Glutamatergic neuron (in vitro differentiated cells): ENCODE results near the gene DERA. TPM values are rescaled to one million over a fixed set of nuclear protein-coding genes. Genes with fewer than 3 reads are reported as not detected.
"Not testable (repeated sequence)": the region's sequence is repeated elsewhere in the genome, so short reads cannot be mapped to it uniquely, and the experiment has no call there.

Experiments
- DNase-seq: peaks from one replicate; pipeline ENCODE4 v3.0.0; 2022
- H3K27ac Mint-ChIP-seq: one replicate; pipeline ENCODE4 v1.8.0; 2020; ENCODE audit warnings: mild to moderate bottlenecking, mixed read lengths, inconsistent platforms; ENCODE audit not compliant: unreplicated experiment
- H3K27me3 Mint-ChIP-seq: one replicate; pipeline ENCODE4 v1.8.0; 2020; ENCODE audit warnings: mild to moderate bottlenecking, moderate library complexity, mixed read lengths, inconsistent platforms; ENCODE audit not compliant: unreplicated experiment
- H3K36me3 Mint-ChIP-seq: one replicate; pipeline ENCODE4 v1.8.0; 2020; ENCODE audit warnings: mild to moderate bottlenecking, mixed read lengths, inconsistent platforms; ENCODE audit not compliant: unreplicated experiment
- H3K4me1 Mint-ChIP-seq: one replicate; pipeline ENCODE4 v1.8.0; 2020; ENCODE audit warnings: mild to moderate bottlenecking, low read depth, mixed read lengths, inconsistent platforms; ENCODE audit not compliant: unreplicated experiment
- H3K4me3 Mint-ChIP-seq: one replicate; pipeline ENCODE4 v1.8.0; 2020; ENCODE audit warnings: mild to moderate bottlenecking, mixed read lengths, inconsistent platforms; ENCODE audit not compliant: unreplicated experiment
- H3K9me3 Mint-ChIP-seq: one replicate; pipeline ENCODE4 v1.8.0; 2020; ENCODE audit warnings: mild to moderate bottlenecking, moderate library complexity, mixed read lengths, inconsistent platforms; ENCODE audit not compliant: unreplicated experiment
- CTCF ChIP-seq: fragments of 200-600 bp; sonication (generic); IDR thresholded peaks from one replicate; pipeline ENCODE4 v1.5.0; 2021; ENCODE audit not compliant: partially characterized antibody, unreplicated experiment
- total RNA-seq: library from RNA; stranded (reverse); fragmentation: NEBNext Ultra II Directional; extraction: Animal tissue kit (Norgen Biotek cat#: 25700); gene quantifications from one replicate; pipeline ENCODE4 v1.2.1, GENCODE V29; 2021; ENCODE audit not compliant: unreplicated experiment

Gene DERA
- total RNA-seq, 1 donor from 2014 or later, result 55.6 TPM

- no peak overlapping the region for H3K4me3 Mint-ChIP-seq
- no peak for DNase-seq
- TF ChIP-seq CTCF, result peak; percentile 75
- H3K27me3 Mint-ChIP-seq, result peaks cover 1% of the 10 kb centered on the region
- no peaks in the 10 kb centered on the region for H3K36me3 Mint-ChIP-seq
- no peaks in the 10 kb centered on the region for H3K9me3 Mint-ChIP-seq
- no peak overlapping the region for H3K27ac Mint-ChIP-seq
- no peaks in the 10 kb centered on the region for H3K4me1 Mint-ChIP-seq
These were observed 11.8 kb upstream of the DERA start for GRCh38 chr12:15899282-15899870.

DNA sequence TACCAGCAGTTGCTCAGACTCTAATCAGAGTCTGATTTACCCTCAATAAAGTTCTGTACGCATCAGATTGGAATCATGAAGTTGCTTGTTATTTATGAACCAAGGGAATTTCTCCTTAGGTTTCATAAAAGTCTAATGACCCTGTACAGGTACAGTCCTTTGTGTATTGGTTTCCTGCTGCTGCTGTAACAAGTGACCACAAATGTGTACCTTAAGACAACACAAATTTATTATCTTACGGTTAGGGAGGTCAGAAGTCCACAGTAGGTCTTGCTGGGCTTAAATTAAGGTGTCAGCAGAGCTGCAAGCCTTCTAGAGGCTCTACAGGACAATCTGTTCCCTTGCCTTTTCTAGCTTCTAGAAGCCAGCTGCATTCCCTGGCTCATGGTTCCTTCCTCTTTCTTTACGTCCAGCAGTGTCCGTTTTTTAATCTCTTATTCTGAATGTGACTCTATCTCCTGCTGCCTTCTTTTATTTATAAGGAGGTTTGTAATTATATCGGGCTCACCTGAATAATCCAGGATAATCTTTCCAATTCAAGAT, 6.7 kb upstream of the DERA start:
- Mint-ChIP-seq H3K27me3 (no peaks in the 10 kb centered on the region), H3K36me3 (no peaks in the 10 kb centered on the region), H3K4me3 (no peak overlapping the region), H3K9me3 (peaks cover 2% of the 10 kb centered on the region), H3K27ac (no peak overlapping the region), H3K4me1 (no peaks in the 10 kb centered on the region)
- TF ChIP-seq CTCF, result no peak
- DNase-seq, result no peak

GRCh38 chr12:15910468-15910863, 666 bp upstream of the DERA start:
- DNase-seq, result no peak
- Mint-ChIP-seq H3K36me3 (no peaks in the 10 kb centered on the region), H3K4me3 (peak overlapping the region; percentile 83), H3K9me3 (peaks cover 9% of the 10 kb centered on the region), H3K27me3 (no peaks in the 10 kb centered on the region), H3K4me1 (peaks cover 6% of the 10 kb centered on the region), H3K27ac (peak overlapping the region; percentile 90)
- TF ChIP-seq CTCF, result no peak

DNA sequence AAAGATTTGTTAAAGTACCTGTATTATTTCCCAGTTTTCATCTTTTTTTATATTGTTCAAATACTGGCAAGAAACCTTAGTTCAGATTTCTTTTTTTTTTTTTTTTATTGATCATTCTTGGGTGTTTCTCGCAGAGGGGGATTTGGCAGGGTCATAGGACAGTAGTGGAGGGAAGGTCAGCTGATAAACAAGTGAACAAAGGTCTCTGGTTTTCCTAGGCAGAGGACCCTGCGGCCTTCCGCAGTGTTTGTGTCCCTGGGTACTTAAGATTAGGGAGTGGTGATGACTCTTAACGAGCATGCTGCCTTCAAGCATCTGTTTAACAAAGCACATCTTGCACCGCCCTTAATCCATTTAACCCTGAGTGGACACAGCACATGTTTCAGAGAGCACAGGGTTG, 799 bp downstream of the DERA start:
- not testable (repeated sequence) for H3K36me3 Mint-ChIP-seq

DNA sequence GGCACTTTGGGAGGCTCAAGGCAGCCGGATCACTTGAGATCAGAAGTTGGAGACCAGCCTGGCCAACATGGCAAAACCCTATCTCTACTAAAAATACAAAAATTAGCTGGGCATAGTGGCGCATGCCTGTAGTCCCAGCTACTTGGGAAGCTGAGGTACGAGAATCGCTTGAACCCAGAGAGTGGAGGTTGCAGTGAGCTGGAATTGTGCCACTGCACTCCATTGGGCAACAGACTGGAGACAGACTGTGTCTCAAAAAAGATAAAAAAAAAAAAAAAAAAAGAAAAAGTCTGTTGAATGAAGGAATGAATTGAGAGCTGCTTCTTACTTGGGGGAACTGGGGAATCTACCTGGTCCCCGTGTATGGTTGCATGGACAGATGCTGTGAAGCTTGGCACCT, 3.0 kb downstream of the DERA start:
- not testable (repeated sequence) for DNase-seq, H3K27ac Mint-ChIP-seq, H3K27me3 Mint-ChIP-seq, H3K9me3 Mint-ChIP-seq, H3K4me3 Mint-ChIP-seq, H3K36me3 Mint-ChIP-seq
- peaks cover 26% of the 10 kb centered on the region for H3K4me1 Mint-ChIP-seq

More for the DNA sequence above, 799 bp downstream of the DERA start:
- H3K4me3 Mint-ChIP-seq, result peak overlapping the region; percentile 94
- H3K9me3 Mint-ChIP-seq, H3K4me1 Mint-ChIP-seq, H3K27me3 Mint-ChIP-seq, DNase-seq: not testable (repeated sequence)
- peak overlapping the region; percentile 99 for H3K27ac Mint-ChIP-seq

DNA sequence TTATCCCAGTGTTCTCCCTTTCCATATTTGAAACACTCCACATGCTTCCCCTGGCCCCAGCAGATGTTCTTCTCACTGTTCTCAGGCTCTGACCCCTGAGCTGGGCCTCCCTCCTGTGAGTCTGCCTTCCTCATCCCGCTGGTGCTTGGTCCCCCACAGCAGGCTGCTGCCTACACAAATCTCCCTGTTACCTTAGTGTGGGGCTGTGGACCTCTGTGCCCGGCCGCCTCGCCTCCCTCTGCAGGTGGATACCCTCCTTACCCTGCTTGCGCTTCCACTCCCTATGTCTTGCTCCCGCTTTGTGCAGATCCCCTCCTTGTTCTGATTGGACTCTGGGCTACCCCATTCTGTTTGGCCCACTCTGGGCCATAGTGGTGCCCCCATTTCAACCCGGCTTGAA, 6.9 kb downstream of the DERA start:
- Mint-ChIP-seq H3K27me3 (no peaks in the 10 kb centered on the region), H3K27ac (peak overlapping the region; percentile 83), H3K9me3 (no peaks in the 10 kb centered on the region), H3K36me3 (no peaks in the 10 kb centered on the region), H3K4me1 (peaks cover 29% of the 10 kb centered on the region), H3K4me3 (peak overlapping the region; percentile 18)
- peak; percentile 33 for DNase-seq
- no peak for TF ChIP-seq CTCF
